Parathyroid adenoma (tissue), 2 donors: Measurements from ENCODE around the gene NGDN.

ENCODE experiments used
- H2AFZ ChIP-seq: fragments of 300-600 bp; sonication (generic); one replicate; pipeline ENCODE4 v1.7.0; 2017; ENCODE audit warnings: antibody characterized with exemption, mild to moderate bottlenecking
- H3K27ac ChIP-seq: fragments of 300-600 bp; sonication (generic); one replicate; pipeline ENCODE4 v1.7.0; 2017
- H3K27me3 ChIP-seq: fragments of 300-600 bp; sonication (generic); one replicate; pipeline ENCODE4 v1.7.0; 2017; ENCODE audit warnings: low read length; ENCODE audit not compliant: control insufficient read depth, insufficient read depth
- H3K36me3 ChIP-seq: fragments of 300-600 bp; sonication (generic); one replicate; pipeline ENCODE4 v1.7.0; 2017; ENCODE audit warnings: low read length; ENCODE audit not compliant: control insufficient read depth, insufficient read depth
- H3K4me1 ChIP-seq: fragments of 300-600 bp; sonication (generic); one replicate; pipeline ENCODE4 v1.7.0; 2017; ENCODE audit warnings: control low read depth
- H3K4me2 ChIP-seq: fragments of 300-600 bp; sonication (generic); one replicate; pipeline ENCODE4 v1.7.0; 2017; ENCODE audit warnings: low read length
- H3K4me3 ChIP-seq: fragments of 300-600 bp; sonication (generic); one replicate; pipeline ENCODE4 v1.7.0; 2017; ENCODE audit warnings: low read depth, low read length
- H3K79me2 ChIP-seq: fragments of 300-600 bp; sonication (generic); one replicate; pipeline ENCODE4 v1.7.0; 2017; ENCODE audit warnings: control low read depth
- H3K9ac ChIP-seq: fragments of 300-600 bp; sonication (generic); one replicate; pipeline ENCODE4 v1.7.0; 2017; ENCODE audit warnings: mild to moderate bottlenecking
- H3K9me3 ChIP-seq: fragments of 300-600 bp; sonication (generic); one replicate; pipeline ENCODE4 v1.7.0; 2017; ENCODE audit warnings: low read length; ENCODE audit not compliant: control insufficient read depth
- CTCF ChIP-seq: fragments of 300-600 bp; sonication (generic); IDR thresholded peaks from one replicate; pipeline ENCODE4 v1.7.0; 2017; ENCODE audit warnings: antibody characterized with exemption, mild to moderate bottlenecking
- donor health status: primary hyperparathyroidism.

NGDN gene

GRCh38 chr14:23435543-23436326 lies 33.8 kb upstream of the NGDN start, which contains the start of gene MYH7:
Gene MYH7 (minus strand): TSS chr14:23435660. CDS start chr14:23433732, 1,928 bp downstream.
- H3K9me3 ChIP-seq = no peaks in the 10 kb centered on the region
- H3K4me2 ChIP-seq = no peak within 1 kb of the TSS
- H3K4me1 ChIP-seq = peaks cover 28% of the 10 kb centered on the region
- peak within 1 kb of the TSS; percentile 85 for H2AFZ ChIP-seq
- no peak for TF ChIP-seq CTCF
- H3K4me3 ChIP-seq = no peak within 1 kb of the TSS
- no peaks in the 10 kb centered on the region for H3K36me3 ChIP-seq
- no peak within 1 kb of the TSS for H3K9ac ChIP-seq
- no peaks in the 10 kb centered on the region for H3K79me2 ChIP-seq
- no peaks in the 10 kb centered on the region for H3K27me3 ChIP-seq
- H3K27ac ChIP-seq = peak within 1 kb of the TSS; percentile 80

- H2AFZ ChIP-seq = peak overlapping the region; percentile 85
- H3K27ac ChIP-seq = peak overlapping the region; percentile 80
- no peak overlapping the region for H3K9ac ChIP-seq
- no peaks in the 10 kb centered on the region for H3K36me3 ChIP-seq
- H3K9me3 ChIP-seq = no peaks in the 10 kb centered on the region
- no peak overlapping the region for H3K4me2 ChIP-seq
- no peaks in the 10 kb centered on the region for H3K79me2 ChIP-seq
- peaks cover 28% of the 10 kb centered on the region for H3K4me1 ChIP-seq
- H3K4me3 ChIP-seq = no peak overlapping the region
- no peak for TF ChIP-seq CTCF
- no peaks in the 10 kb centered on the region for H3K27me3 ChIP-seq
These were observed 33.0 kb upstream of the NGDN start for GRCh38 chr14:23436327-23437132.

GRCh38 chr14:23437133-23438100 lies 32.1 kb upstream of the NGDN start:
- no peak for TF ChIP-seq CTCF
- Histone ChIP-seq H3K79me2 (no peaks in the 10 kb centered on the region), H3K36me3 (no peaks in the 10 kb centered on the region), H3K27ac (peak overlapping the region; percentile 80), H2AFZ (peak overlapping the region; percentile 85), H3K9ac (no peak overlapping the region), H3K9me3 (no peaks in the 10 kb centered on the region), H3K27me3 (no peaks in the 10 kb centered on the region), H3K4me3 (no peak overlapping the region), H3K4me2 (no peak overlapping the region), H3K4me1 (peaks cover 28% of the 10 kb centered on the region)

GRCh38 chr14:23438101-23438971 lies 31.2 kb upstream of the NGDN start:
- peak overlapping the region; percentile 80 for H3K27ac ChIP-seq
- no peaks in the 10 kb centered on the region for H3K79me2 ChIP-seq
- H3K4me2 ChIP-seq = no peak overlapping the region
- no peak for TF ChIP-seq CTCF
- H3K27me3 ChIP-seq = no peaks in the 10 kb centered on the region
- no peak overlapping the region for H3K9ac ChIP-seq
- no peaks in the 10 kb centered on the region for H3K9me3 ChIP-seq
- H2AFZ ChIP-seq = peak overlapping the region; percentile 85
- no peaks in the 10 kb centered on the region for H3K36me3 ChIP-seq
- peaks cover 28% of the 10 kb centered on the region for H3K4me1 ChIP-seq
- H3K4me3 ChIP-seq = no peak overlapping the region
